Activated CD8-positive, alpha-beta T cell treated with anti-CD3 and anti-CD28 coated beads for 36 hours (primary cell): ENCODE results near the gene LRRC2. TPM values are rescaled to one million over a fixed set of nuclear protein-coding genes. Genes with fewer than 3 reads are reported as not detected.

ENCODE experiments used
- ATAC-seq: fragments of 200-7000 bp; cut with Tn5 transposase; one replicate; pipeline ENCODE4 v1.10.0; 2021; ENCODE audit warnings: mild to moderate bottlenecking, moderate library complexity
- CTCF ChIA-PET: fragments of 350-600 bp; sonication (Branson Sonifier 250); formaldehyde crosslinking; loops from one replicate; lab custom pipeline; 2021; ENCODE audit warnings: antibody characterized with exemption; lab: Charles Lee
- POLR2A ChIA-PET: fragments of 350-600 bp; sonication (Branson Sonifier 250); formaldehyde crosslinking; loops from one replicate; lab custom pipeline; 2021; ENCODE audit warnings: antibody characterized with exemption; lab: Charles Lee
- DNase-seq: peaks from one replicate; pipeline ENCODE4 v3.0.0-alpha.2; 2020
- H3K27ac Mint-ChIP-seq: one replicate; pipeline ENCODE4 v1.8.0; 2021; ENCODE audit warnings: mild to moderate bottlenecking, mixed read lengths
- H3K27me3 Mint-ChIP-seq: one replicate; pipeline ENCODE4 v1.8.0; 2021; ENCODE audit warnings: mixed read lengths
- H3K36me3 Mint-ChIP-seq: one replicate; pipeline ENCODE4 v1.8.0; 2021; ENCODE audit warnings: low read depth, mixed read lengths
- H3K4me1 Mint-ChIP-seq: one replicate; pipeline ENCODE4 v1.8.0; 2021; ENCODE audit warnings: low read depth, mixed read lengths
- H3K4me3 Mint-ChIP-seq: one replicate; pipeline ENCODE4 v1.8.0; 2021; ENCODE audit warnings: mild to moderate bottlenecking, moderate library complexity, mixed read lengths
- H3K9me3 Mint-ChIP-seq: one replicate; pipeline ENCODE4 v1.8.0; 2021; ENCODE audit warnings: mixed read lengths
- CTCF ChIP-seq: fragments of 200-600 bp; IDR thresholded peaks from one replicate; pipeline ENCODE4 v1.8.0; 2022; ENCODE audit warnings: antibody characterized with exemption, mild to moderate bottlenecking
- intact Hi-C: fragments of 100-400 bp; cut with micrococcal nuclease; formaldehyde crosslinking; loops from one replicate; pipeline ENCODE4 v1.10.0; 2022
- total RNA-seq, 2 experiments: library from RNA; stranded (reverse); gene quantifications; one replicate each; pipeline ENCODE4 v1.2.3, GENCODE V29; 2021

The LRRC2 gene
- total RNA-seq, 2 experiments from 2014 or later: not detected

DNA sequence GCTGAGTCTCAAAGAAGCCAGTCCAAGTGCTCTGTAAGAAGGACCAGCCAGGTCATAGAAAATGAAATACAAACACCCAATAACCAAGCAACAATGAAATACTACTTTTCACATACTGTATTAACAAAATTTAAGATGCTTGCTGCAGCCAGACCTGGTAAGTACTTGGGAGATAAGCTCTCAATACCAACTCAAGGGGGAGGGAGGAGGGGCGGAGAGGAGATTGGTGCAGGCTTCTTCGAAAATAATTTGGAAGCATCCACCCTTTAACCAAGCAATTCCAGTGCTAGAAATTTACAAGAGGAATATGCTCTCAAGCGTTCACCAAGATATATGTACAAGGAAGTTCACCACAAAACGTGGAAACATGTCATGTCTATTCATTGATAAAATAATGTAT is 7.6 kb upstream of the LRRC2 start:
- Mint-ChIP-seq H3K9me3 (no peaks in the 10 kb centered on the region), H3K4me1 (no peaks in the 10 kb centered on the region), H3K4me3 (no peak overlapping the region), H3K27me3 (peaks cover 3% of the 10 kb centered on the region), H3K36me3 (no peaks in the 10 kb centered on the region), H3K27ac (no peak overlapping the region)
- DNase-seq (no peak), ATAC-seq (no peak)
- intact Hi-C loops: no loop called here
- ChIA-PET POLR2A (no interaction called here), CTCF (interaction anchor here (0.6 kb wide), 1 partner anchor 193 kb away, joined by 3 read pairs; no protein-coding TSS in a partner anchor)
- no peak for TF ChIP-seq CTCF

DNA sequence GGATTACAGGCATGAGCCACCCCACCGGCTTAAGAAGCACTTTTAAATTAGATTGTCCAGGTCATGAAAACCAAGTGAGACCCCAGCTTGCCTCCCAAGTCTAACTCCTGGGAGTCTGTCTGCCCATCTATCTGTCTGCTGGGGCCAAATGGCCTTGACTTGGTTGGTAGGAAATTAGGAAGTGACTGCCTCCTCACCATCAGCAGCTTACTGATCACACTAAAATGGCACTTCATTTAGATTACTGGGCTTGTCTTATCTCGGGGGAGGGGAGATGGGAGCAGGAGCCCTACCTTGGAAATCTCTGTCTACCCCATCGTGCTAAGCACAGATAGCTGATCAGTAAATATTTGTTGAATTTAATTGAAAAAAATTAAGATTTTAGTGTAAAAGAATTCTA is 5.6 kb upstream of the LRRC2 start:
- no peak for TF ChIP-seq CTCF
- Mint-ChIP-seq H3K4me3 (no peak overlapping the region), H3K9me3 (no peaks in the 10 kb centered on the region), H3K36me3 (no peaks in the 10 kb centered on the region), H3K4me1 (no peaks in the 10 kb centered on the region), H3K27me3 (peaks cover 7% of the 10 kb centered on the region), H3K27ac (no peak overlapping the region)
- CTCF ChIA-PET: interaction anchor here (0.7 to 1.5 kb wide), 3 partner anchors 12 to 83 kb away, joined by 3 to 6 read pairs (median 4); no protein-coding TSS in a partner anchor
- POLR2A ChIA-PET: no interaction called here
- ATAC-seq: no peak
- DNase-seq: no peak
- intact Hi-C loops: no loop called here

DNA sequence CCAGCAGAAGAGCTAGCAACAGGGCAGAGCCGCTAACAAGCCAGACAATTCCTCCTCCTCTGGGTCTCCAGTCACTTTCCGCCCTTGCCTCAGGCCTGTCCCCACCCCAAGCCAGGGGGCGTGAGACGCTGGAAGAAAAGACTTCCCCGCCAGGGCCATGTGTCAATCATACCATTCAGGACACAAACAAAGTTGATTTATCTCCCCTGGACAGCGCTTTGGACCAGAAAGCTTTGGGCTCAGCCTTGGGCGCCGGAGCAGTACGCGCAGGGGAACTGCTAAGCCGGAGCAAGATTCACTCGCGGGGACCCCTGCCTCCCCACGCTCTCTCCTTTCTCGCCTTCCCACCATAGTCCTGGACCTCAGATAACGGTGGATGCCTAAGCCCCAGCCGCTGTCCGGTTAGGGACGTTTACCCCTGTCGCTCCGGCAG is 479 bp downstream of the LRRC2 start:
- Mint-ChIP-seq H3K4me3 (peak overlapping the region; percentile 60), H3K9me3 (peaks cover 2% of the 10 kb centered on the region), H3K4me1 (peaks cover 7% of the 10 kb centered on the region), H3K27me3 (peaks cover 21% of the 10 kb centered on the region), H3K27ac (no peak overlapping the region), H3K36me3 (no peaks in the 10 kb centered on the region)
- intact Hi-C loops: no loop called here
- CTCF ChIA-PET: interaction anchor here (1.2 to 2.3 kb wide), 3 partner anchors 21 to 77 kb away, joined by 3 to 12 read pairs (median 8); no protein-coding TSS in a partner anchor
- DNase-seq (no peak), ATAC-seq (no peak)
- no peak for TF ChIP-seq CTCF
- POLR2A ChIA-PET: interaction anchor here (1.3 kb wide), 1 partner anchor 77 kb away, joined by 3 read pairs; no protein-coding TSS in a partner anchor

GRCh38 chr3:46565077-46565476 is 1.0 kb downstream of the LRRC2 start:
- no peak for DNase-seq
- peak overlapping the region; percentile 60 for H3K4me3 Mint-ChIP-seq
- peaks cover 7% of the 10 kb centered on the region for H3K4me1 Mint-ChIP-seq
- POLR2A ChIA-PET: interaction anchor here (1.3 kb wide), 1 partner anchor 77 kb away, joined by 3 read pairs; no protein-coding TSS in a partner anchor
- intact Hi-C loops: no loop called here
- H3K27me3 Mint-ChIP-seq: peaks cover 21% of the 10 kb centered on the region
- TF ChIP-seq CTCF: no peak
- no peak for ATAC-seq
- H3K27ac Mint-ChIP-seq: no peak overlapping the region
- CTCF ChIA-PET: interaction anchor here (0.9 to 2.3 kb wide), 4 partner anchors 22 to 76 kb away, joined by 3 to 12 read pairs (median 6); no protein-coding TSS in a partner anchor
- H3K9me3 Mint-ChIP-seq: peaks cover 2% of the 10 kb centered on the region
- H3K36me3 Mint-ChIP-seq: no peaks in the 10 kb centered on the region

- ChIA-PET POLR2A (interaction anchor here (1.3 kb wide), 1 partner anchor 76 kb away, joined by 3 read pairs; no protein-coding TSS in a partner anchor), CTCF (interaction anchor here (0.9 to 2.3 kb wide), 4 partner anchors 22 to 76 kb away, joined by 3 to 12 read pairs (median 6); no protein-coding TSS in a partner anchor)
- Mint-ChIP-seq H3K27me3 (peaks cover 21% of the 10 kb centered on the region), H3K9me3 (peaks cover 2% of the 10 kb centered on the region), H3K27ac (no peak overlapping the region), H3K36me3 (no peaks in the 10 kb centered on the region), H3K4me3 (no peak overlapping the region), H3K4me1 (peaks cover 7% of the 10 kb centered on the region)
- intact Hi-C loops: no loop called here
- no peak for ATAC-seq
- TF ChIP-seq CTCF: no peak
- no peak for DNase-seq
Observed at GRCh38 chr3:46564190-46565021, 1.7 kb downstream of the LRRC2 start.
